NCI-H526 treated with DMSO at 0.1 percent for 48 hours (cell line): ENCODE measurements around the gene TBC1D22A.

Experiments used
- DNase-seq: peaks from one replicate; lab custom pipeline; 2025; lab: John Stamatoyannopoulos, UW

Gene TBC1D22A

DNA sequence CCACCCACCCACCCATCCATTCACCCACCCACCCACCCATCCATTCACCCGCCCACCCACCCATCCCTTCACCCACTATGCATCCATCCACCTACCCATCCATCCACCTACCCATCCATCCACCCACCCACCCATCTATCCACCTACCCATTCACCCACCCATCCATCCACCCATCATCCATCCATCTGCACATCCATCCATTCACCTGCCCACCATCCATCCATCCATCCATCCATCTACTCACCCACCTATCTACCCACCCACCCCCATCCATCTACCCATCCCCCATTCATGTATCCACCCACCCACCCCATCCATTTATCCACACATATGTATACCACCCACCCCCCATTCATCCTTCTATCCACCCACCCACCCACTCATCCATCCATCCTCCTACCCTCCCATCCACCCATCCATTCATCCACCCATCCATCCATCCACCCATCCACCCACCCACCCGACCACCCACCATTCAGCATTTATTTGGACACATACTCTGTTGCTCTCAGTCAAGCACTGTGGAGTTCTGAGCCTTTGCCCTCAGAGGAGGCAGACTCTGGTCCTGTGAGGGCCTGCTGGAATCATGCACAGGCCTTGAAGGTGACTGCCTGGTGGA lies 380.1 kb downstream of the TBC1D22A start:
- DNase-seq: no peak

DNA sequence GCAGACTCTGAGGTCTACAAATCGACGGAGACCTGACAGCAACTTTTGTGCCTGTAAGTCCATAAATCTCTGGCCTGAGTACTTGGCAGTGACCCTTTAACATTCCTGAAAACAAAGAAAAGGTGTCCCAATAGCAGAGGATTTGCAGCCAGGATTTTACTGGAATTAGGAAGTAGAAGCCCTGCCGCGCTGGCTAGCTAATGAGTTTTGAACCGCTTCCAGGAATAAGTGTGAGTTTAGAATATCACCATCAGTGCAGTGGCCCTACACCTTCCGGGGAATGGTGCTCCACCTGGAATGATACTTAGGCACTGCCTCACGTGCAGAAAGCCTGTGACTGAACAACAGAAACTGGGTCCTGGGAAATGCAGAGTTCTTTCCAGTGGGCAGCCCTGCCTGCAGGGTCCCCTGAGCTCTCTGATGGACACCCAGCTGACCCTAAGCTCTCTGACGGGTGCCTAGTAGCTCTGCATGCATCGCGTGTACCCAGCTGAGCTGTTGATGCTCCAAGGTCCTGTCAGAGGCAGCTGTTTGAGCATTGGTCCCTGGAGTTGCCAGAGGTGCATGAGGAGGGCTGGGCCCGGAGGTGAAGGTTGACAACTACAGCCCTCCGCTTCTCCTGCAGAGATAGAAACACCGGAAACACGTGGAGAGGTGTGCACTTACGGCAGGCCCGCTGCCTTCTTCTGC lies 380.9 kb downstream of the TBC1D22A start:
- no peak for DNase-seq

DNA sequence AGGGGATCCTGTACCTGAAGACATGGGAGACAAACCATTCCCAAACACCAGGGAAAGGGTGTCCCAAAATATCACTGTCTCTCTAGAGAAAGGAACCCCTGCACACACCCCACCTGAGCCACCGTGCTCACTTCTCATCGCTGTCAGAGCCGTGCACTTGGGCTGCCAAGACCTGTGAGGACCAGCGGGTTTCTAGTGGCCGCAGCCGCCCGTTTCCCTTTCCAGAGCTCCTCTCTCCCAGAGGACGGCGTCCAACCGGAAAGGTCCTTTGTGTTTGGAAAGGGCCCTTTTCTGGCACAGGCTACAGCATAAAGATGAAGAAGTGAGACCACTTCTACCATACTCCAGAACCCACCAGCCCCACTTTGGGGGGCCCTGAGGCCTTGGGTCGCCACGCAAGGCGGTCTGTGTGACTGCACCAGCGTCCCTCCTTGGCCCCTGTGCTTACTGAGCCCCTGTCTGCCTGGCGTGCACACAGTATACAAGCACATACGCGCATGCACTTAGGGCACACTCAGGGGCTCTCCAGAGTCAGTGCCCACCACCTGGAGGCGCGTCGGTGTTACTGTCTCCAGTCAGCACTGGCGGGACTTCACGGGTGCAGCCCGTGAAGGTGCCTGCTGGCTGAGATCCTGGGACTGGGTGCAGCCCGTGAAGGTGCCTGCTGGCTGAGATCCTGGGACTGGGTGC lies 381.8 kb downstream of the TBC1D22A start:
- DNase-seq: no peak

DNA sequence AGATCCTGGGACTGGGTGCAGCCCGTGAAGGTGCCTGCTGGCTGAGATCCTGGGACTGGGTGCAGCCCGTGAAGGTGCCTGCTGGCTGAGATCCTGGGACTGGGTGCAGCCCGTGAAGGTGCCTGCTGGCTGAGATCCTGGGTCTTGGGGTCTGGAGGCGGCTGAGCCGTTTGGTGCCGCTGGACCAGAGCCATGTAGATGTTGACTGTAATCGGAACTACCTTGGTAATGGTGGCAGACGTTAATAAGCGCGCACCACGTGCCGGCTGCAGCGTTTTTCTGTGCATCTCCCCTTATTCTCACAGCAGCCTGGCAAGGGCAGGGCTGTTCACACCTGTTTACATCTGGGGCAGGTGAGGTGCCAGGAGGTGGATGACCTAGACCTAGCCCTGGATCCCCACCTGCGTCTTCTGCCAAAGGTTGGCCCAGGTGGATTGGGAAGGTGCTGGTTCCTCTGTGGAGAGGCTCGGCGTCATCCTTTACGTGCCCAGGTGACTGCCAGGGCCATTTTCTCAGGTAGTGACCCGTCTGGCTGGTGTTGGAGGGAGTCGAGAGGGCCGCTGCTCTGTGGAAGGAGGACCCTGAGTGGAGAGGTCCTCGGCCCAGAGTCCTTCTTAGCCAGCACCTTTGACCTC lies 382.5 kb downstream of the TBC1D22A start:
- no peak for DNase-seq

DNA sequence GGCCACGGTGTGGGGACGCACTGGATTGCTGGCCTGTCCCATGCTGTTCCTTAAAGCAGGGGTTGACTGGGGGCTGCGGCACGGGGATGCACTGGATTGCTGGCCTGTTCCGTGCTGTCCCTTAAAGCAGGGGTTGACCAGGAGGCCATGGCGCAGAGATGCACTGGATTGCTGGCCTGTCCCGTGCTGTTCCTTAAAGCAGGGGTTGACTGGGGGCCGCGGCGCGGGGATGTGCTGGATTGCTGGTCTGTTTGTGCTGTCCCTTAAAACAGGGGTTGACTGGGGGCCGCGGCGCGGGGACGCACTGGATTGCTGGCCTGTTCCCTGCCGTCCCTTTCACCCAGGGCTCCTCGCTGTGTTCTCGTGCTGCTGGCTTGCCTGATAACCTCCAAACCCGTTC lies 383.4 kb downstream of the TBC1D22A start:
- DNase-seq: no peak

DNA sequence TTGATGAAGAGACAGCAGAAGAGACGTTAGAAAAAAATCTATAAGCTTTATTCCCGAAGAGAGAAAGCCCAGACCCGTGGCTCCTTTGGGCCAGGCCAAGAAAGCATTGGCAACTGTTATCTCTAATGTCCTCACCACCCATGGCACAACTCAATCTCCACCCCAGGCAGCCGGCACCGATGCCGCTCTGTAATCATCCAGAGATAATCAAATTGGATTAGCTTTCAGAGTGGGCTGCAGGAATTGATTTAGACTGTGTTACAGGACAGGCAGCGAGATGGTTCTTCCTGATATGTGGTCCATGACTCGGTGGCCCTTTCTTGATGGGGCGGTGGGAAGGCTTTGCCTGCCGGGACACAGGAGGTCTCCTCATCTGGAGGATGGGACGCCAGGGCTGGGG lies 383.9 kb downstream of the TBC1D22A start:
- no peak for DNase-seq

DNA sequence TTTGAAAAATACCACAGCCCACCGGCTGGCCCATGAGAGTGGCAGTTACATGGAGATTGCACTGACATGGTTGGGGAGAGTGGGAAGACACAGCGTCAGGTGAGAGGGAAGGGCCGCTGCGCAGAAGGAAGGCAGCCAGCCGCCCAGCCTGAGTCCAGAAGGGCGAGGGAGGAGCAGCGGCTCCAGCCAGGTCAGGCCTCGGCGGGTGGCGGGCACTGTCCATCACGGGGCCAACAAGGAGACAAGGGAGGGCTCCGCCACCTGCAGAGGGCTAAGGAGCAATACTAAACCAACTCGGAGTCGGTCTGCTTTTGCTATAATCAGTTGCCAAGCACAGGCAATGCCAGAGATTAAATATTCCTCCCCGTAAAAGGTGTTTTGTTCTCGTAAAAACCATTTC lies 384.5 kb downstream of the TBC1D22A start:
- no peak for DNase-seq

DNA sequence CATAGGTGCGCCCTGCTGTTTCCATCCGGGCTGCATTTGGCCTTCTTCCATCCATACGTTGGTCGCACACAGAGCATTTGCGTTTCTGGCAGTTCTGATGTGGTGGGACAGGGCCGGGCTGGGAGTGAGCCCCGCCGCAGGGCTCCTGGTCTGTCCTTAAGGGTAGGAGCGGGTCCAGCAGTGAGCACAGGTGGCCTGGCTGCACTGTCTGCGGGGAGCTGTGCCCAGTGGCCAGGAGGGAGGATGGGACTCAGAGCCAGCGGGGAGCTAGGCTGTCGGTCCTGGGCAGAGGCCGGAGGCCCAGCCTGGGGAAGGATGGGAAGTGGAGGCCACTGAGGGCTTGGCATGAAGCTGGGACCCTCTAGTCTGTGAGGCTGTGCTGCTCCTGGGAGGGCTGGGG lies 385.1 kb downstream of the TBC1D22A start:
- no peak for DNase-seq

DNA sequence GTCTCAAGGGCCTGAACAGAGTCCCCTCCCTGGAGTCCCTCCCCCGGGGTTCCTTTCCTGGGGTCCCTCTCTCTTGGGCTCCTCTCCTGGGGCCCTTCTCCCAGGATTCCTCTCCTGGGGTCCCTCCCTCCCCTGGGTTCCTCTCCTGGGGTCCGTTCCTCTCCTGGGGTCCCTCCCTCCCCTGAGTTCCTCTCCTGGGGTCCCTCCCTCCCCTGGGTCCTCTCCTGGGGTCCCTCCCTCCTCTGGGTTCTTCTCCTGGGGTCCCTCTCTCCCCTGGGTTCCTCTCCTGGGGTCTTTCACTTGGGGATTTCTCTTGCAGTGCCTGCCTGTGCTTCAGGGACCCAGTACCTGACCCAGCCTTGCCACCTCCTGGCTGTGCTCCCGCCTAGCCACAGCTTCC lies 386.1 kb downstream of the TBC1D22A start:
- no peak for DNase-seq

DNA sequence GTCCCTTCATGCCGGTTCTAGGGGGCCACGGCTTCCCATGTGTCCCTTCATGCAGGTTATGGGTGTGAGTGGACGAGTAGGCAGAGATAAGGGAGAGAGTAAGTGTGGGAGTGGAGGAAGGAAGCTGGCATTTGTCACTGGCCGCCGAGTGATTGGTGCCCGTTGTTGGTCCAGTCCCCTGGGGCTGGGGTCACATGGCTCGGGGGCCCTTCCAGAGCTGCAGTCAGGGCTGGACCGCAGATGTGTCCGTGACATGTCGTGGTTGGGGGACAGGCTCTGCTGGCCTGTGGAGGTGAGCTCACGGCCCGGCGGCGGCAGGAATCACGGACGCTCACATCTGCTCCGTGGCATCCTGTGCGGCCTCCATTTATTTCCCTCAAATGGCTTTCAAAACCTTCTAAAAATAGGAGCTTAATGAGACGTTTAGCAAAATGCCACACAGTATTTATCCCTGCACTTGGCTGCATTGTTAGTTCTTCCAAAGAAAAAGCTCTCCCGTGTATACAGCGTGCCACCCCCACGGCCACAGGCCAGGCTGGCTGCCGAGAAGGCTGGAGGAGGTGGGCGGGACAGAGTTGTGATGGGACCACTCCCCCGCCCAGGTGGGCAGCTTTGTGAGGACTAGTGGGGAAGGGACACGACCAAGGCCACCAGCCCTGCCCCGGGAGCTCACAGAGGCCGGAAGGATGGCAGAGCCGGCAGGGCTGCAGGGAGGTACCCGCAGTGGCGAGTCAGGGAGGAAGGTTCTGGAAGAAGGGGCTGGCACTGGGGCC lies 386.7 kb downstream of the TBC1D22A start:
- DNase-seq: no peak

DNA sequence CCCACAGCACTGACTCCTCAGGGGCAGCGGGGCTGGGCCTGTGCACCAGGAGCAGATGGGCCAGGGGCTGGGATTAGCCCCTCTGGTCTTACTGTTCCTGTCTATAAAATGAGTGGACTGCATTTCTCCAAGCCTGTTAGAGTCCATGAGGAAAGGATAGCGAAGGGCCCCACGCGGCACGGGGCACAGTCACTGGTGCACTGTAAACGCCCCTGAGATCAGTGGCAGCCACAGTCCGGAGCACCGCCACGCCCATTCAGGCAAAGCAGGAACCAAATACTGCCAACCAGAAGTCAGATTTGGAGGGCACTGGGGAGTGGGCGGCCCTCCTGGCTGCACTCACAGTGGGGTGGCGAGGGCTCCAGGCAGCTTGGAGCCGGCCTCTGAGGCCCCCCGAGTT lies 387.5 kb downstream of the TBC1D22A start:
- DNase-seq: no peak

DNA sequence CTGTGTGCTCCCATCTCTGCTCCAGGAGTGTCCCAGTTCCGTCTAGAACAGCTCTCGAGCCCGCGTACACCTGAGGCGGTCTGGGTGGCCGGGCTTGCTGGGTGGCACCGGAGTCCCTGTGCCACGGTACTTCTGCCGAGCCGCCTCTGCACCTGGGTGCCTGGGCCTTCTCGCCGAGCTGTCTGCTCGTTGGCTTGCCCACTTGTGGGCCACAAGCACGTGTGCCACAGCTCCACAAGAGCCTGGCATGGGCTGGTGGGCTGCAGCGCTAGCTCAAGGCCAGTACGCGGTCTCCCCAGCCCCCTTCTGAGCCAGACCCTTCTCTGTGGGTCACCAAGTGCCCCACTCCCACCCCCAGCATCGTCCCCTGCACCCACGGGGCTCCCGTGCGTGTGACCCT lies 388.0 kb downstream of the TBC1D22A start:
- no peak for DNase-seq

DNA sequence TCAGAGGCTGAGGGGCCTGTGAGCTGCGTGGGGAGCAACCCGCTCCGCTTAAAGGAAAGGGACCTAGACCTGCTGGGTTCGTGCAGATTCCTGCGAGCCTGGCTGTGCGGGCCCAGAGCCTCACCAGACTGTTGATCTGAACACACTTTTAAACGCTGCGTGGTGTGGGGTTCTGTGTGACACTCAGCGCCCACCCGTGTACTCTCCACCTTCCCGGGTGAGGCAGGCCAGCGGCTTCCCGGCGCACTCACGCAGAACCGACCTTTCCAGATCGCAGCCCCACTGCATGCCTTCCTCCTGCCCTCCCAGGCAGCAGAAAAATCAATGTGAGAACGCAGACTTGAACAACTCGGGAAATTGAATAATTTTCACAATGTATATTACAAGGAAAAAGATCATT lies 388.6 kb downstream of the TBC1D22A start:
- no peak for DNase-seq

DNA sequence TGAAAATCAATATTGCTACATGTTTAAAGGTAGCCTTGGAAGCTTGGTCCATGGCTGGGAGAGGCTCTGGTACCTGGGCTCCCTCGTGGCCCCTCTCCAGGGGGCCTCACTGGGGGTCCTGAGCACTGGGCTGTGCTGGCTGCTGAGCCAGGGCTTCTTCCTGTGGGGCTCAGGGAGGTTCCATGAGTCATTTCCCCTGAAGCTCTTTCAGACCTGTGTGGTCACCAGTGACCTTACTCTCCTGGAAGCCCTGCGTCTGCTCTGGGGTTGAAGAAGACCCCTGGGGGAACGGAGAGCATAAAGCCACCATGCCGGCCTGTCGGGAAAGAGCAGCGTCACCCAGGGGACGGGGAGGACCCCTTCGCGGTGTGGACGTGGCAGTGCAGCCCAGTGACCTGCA lies 389.0 kb downstream of the TBC1D22A start:
- DNase-seq: no peak

DNA sequence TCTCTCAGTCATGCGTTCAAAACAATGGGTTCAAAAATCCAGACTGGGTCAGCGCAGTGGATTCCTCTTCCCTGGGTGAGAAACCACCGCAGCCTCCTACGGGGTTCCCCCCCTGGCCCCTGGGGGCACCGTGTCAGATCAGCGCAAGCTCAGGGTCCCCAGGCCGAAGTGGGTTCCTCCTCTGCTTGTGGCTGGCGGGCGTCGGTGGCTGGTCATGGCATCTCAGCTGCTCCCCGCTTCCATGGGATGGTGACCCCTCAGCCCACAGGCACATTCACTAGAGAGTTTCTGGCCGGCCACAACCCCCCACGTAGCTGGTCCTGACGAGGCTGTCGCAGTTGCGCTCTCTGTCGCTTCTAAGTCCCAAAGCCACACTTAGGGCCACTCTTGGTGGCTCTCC lies 389.8 kb downstream of the TBC1D22A start:
- no peak for DNase-seq

DNA sequence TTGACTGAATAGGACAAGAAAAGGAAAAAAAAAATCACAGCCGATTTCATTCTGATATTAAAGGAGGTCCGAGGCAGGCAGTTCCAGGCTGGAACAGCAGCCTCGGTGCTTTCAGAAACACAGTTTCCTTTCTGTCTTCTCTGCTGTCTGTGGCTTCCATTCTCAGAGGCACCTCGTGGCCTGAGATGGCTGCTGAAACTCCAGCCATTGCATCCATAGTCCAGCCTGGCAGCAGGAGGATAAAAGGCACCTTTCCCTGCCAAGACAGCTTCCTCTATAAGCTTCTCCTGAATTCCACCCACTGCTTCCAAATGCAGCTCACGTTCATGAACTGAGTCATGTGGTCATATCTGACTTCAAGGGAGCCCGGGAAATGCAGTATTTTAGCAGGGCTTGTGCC lies 390.5 kb downstream of the TBC1D22A start:
- no peak for DNase-seq

DNA sequence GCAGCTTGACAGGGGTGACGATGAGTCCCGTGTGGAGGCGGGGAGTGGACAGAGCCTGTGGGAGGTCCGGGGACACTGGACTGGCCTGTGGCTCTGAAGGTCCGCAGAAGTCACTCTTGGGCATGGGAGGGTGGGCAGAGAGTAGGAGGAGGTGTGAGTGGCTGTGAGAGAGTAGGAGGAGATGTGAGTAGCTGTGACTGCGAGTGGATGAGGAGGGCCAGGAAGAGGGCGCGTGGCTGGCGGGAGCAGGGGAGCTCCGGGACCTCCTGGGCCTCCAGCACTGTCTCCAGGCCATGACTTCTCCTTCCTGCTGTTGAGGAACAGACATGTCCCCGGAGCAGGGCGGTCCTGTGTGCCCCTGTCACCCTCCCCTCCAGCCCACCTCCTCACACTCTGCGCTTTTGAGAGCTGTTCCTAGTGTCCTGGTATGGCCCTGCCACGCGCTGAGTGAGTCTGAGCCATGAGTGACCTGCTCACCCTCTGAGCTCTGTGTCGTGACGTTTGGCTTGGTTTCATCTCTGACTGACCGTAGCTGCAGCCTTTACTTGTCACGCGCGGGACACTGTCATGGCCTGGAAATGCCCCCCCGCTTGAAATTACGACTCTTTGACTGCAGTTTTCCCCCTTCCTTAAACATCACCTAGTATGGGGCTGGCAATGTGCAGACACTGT lies 391.5 kb downstream of the TBC1D22A start:
- DNase-seq: no peak

DNA sequence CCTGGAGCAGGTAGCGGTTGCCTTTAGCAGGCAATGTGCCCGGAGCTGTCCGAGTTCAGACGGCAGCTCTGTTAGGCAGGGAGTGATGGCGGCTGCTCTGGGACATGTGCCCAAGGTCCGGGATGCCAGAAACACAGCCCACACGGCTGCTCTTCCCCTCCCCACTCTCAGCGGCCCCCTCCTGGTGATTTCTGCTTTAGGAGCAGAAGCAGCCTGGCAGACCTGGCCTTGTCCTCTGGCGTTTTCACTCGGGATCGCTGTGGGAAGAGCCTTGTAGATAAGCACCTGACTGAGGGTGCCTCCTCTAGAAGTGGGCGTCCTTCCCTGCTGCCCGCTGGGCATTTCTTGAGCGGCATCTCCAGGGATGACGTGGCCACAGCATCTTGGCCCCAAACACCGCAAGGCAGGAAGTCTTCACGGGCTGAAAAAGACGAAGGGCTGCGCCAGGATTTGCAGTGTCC lies 392.2 kb downstream of the TBC1D22A start:
- DNase-seq: no peak

DNA sequence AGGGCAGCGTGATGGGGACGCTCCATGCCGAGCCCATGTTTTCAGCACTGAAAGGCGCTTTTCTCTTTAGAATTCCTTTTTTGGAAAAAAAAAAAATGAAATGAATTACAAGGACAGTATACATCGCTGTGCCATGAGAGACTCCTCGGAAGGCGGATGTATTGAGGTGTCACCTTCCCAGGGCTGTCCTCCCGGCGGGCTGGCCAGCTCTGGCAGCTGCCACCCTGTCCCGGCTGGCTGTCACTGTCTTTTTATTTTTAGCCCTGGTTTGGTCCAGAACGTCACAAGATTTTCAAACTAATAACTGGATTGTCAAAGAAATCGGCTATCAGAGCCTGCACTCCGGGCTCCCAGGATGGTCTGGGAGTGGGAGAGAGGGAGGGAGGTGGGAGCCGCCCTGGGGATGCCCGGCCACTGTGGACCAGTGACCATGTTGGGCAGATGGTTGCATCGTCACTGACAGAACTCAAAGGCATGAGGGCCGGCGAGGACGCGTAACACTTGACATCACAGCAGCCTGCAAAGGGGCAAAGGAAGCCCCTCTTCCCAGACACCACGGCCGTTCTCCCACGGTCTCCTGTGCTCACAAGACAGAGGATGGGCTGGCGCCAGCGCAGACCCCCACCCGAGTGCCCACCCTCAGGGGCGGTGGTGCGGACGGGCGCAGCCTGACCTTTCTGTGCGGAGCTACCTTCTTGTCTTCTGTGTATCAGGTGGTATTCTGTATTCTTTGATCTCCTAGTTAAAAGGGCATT lies 392.9 kb downstream of the TBC1D22A start:
- DNase-seq: no peak

DNA sequence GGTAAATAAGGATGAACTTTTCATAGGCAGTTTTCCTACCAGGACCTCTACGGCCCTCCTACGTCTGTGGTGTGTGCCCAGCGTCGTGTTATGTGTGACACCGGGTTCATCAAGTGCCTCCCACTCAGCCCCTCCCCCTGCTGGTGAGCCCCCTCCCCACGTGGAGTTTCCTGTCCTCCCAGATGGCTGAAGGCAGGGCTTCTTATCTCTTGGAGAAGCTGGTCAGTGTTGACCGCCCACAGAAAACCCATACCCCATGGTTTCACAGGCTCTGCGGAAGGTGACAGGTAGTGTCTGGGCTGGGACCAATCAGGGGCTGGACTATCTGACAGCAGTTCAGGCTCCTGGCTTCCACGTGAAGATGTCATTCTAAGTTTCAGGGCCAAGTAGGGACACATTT lies 393.5 kb downstream of the TBC1D22A start:
- DNase-seq: no peak
